Islet of Langerhans (tissue), 1 donor: ENCODE data around the gene GOLGA8J.
"Not testable (repeated sequence)": the region's sequence is repeated elsewhere in the genome, so short reads cannot be mapped to it uniquely, and the experiment has no call there.

ENCODE experiments used
- FAIRE-seq: peaks from one replicate; lab custom pipeline; 2011; peaks lifted over from hg19 to GRCh38; lab: Jason Lieb, UNC

The GOLGA8J gene

DNA sequence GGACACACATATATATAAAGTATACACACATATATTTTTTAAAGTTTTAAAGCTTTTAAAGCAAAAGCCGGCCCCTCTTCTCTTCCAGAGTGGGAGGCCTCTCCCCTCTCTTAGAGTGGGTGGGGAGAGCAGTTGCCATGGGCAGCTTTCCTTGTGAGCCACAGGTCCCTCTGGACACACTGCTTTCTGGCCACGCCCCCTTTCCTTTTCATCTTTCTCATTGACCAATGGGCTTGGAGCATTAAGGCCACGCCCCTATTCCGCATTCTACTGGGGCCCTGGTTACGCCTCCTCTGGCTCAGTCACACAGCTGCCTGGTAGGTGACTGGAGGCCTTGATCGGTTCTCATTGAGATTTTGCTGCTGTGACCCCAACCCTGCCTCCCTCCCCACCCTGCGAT lies at the start of gene GOLGA8J:
Gene GOLGA8J (plus strand): TSS at position 301 of the 400 bp plus-strand sequence. CDS start 98 bp downstream, at position 399.
- FAIRE-seq = not testable (repeated sequence)

GRCh38 chr15:30033211-30033610 lies 49.5 kb upstream of the GOLGA8J start:
- FAIRE-seq = no peak

DNA sequence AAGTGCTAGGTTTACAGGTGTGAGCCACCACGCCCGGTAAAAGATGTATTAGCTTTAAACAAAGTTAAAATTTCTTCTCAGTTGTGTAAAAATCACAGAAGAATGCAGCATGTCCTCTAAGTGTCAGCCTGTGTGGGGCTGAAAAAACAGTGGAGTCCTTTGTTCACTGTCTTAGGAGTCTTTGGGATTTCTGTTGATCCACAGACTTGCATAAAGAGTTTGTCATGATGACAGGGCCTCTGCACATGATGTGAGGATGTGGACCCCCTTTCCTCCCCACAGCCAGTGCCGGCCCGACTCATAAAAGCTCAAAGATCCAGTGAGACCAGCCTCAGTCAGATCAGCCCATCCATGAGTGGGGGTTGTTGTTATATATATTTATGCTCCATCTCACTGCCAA lies 49.0 kb upstream of the GOLGA8J start:
- FAIRE-seq = no peak

GRCh38 chr15:30036036-30036703 lies 46.6 kb upstream of the GOLGA8J start:
- FAIRE-seq = no peak

DNA sequence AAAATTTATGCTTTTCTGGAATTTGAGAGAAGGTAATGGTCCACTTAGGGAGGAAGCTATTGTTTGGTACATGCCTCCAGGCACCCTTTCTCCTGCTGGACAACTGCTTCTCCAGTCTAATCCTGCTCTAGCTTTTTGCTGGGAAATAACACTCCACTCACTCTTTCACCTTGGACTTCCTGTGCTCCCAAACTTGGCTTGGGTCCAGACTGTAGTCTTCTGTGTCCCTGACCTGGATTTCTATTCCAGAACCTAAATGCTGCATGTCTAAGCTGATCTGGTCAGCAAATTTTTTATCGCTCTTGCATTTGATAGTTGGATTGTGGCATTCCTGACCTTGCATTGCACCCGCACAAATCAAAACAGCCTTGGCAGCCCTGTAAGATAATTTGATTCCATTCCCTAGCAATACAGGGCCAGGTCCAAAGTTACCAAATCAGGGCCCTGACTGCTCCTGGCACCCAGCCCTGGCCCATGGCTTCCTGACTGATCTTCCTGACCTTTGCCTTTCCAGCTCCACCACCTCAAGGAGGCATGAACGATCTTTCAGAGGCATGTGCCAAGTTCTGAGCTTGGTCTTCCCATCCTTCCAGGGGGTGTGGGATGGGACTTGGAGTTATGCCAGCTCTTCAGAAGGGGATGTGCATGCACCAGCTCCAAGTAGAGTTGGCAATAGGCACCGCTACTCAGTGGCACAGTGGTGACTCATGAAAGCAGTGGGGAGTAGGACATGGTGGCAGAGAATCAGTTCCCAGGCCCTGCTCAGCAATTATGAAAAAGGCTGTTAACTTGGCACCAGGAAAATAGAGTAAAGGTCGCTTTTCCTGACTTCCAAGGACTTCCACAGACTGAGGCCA lies 43.9 kb upstream of the GOLGA8J start:
- no peak for FAIRE-seq

GRCh38 chr15:30041868-30042267 lies 40.9 kb upstream of the GOLGA8J start:
- FAIRE-seq = no peak

- FAIRE-seq = no peak
Observed at GRCh38 chr15:30042556-30042955, 40.2 kb upstream of the GOLGA8J start.

- peak; percentile 87 for FAIRE-seq
Observed at GRCh38 chr15:30043211-30043655, 39.5 kb upstream of the GOLGA8J start.

GRCh38 chr15:30044377-30044776 lies 38.4 kb upstream of the GOLGA8J start:
- no peak for FAIRE-seq

GRCh38 chr15:30044826-30045225 lies 37.9 kb upstream of the GOLGA8J start:
- not testable (repeated sequence) for FAIRE-seq

DNA sequence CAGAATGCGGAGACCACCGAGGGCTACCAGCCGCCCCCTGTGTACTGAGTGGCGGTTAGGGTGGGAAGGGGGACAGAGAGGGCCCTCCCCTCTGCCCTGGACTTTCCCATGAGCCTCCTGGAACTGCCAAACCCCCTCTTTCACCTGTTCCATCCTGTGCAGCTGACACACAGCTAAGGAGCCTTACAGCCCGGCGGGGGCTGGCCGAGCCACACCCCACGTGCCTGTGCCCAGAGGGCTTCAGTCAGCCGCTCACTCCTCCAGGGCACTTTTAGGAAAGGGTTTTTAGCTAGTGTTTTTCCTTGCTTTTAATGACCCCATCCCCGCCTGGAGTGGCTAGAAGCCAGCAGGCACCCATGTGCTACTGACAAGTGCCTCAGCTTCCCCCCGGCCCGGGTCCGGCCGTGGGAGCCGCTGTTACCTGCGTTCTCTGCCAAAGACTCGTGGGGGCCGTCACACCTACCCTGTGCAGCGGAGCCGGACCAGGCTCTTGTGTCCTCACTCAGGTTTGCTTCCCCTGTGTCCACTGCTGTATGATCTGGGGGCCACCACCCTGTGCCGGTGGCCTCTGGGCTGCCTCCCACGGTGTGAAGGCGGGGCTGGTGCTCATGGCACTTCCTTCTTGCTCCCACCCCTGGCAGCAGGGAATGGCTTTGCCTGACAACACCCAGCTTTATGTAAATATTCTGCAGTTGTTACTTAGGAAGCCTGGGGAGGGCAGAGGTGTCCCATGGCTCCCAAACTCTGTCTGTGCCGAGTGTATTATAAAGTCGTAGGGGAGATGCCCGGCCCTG lies 37.3 kb upstream of the GOLGA8J start:
- FAIRE-seq = not testable (repeated sequence)

- no peak for FAIRE-seq
Observed at GRCh38 chr15:30046430-30046829, 36.3 kb upstream of the GOLGA8J start.

DNA sequence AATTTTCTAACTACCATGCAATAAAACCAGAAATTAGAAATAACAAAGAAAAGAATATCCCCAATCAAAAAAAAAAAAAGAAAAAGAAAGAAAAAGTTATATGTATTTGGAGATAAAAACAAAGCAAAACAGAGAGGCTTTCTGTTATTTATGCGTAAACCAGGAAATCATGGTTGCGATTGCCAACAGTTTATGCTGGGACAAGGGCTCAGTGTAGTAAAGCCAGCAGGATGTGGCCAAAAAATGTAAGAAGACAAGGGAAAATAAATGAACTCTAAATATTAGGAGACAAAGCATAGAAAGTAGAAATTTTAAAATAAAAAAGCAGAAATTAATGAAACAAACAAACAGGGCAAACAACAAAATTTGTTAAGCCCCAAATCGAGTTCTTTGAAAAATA lies 27.2 kb upstream of the GOLGA8J start:
- FAIRE-seq = no peak

- no peak for FAIRE-seq
Observed at GRCh38 chr15:30056166-30056565, 26.6 kb upstream of the GOLGA8J start.

DNA sequence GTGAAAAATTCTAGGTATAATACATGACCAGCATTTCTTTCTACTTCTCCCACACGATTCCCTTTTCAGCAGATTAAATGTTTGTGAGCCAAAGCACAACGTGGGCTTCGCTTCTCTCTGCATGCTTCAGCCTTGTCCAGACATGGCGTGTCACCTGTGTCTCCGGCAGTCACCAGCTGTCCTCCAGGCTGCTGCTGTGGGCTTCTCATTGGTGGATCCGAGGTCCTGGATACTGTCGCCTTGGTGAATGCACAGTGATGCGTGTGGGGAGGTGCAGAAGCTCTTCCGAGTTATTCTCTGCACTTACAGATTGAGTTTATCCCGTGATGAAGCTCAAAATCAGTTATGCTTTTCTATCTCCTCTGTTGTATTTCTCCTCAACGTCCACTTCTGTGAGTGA lies 23.0 kb upstream of the GOLGA8J start:
- no peak for FAIRE-seq

DNA sequence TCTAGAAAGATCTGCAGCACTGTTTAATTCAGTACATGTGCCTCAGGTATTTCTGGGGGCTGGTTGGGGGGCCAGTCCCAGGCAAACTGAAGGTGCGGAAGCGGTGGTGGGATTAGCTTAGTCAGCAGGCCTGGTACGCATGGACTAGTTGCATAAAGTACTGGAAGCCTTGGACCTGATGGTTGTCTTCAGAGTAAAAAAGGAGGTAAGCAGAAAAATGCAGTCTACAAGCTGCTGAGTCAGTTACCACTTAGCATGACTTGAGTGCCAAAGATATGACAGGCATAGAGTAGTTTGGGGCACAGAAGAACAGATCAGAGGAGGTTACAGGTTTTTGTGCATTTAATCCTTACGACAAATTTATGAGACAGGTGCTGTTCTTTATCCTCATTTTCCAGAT lies 19.9 kb upstream of the GOLGA8J start:
- FAIRE-seq = no peak

GRCh38 chr15:30063835-30064546 lies 18.8 kb upstream of the GOLGA8J start:
- FAIRE-seq = no peak

GRCh38 chr15:30065025-30065801 lies 17.5 kb upstream of the GOLGA8J start:
- FAIRE-seq = no peak

DNA sequence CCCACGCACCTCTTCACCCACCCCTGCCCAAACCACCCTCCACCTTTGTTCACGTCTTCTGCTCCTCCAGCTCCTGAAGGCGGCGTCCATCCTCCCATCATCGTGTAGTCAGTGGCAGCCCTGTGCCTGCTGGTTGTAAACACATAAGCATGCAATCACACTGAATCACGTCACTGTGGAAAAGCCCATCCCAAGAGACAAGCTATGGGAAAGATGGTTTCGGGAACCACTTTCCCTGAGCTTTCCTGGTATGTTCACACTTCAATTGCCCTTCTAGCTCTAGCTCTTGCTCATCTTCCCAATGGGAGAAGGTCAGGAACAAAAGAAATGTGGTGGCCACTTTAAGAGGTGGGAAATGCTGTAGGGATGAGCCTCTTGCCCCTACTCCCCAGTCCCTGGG lies 14.4 kb upstream of the GOLGA8J start:
- no peak for FAIRE-seq

- no peak for FAIRE-seq
Observed at GRCh38 chr15:30072630-30073029, 10.1 kb upstream of the GOLGA8J start.

- FAIRE-seq = no peak
Observed at GRCh38 chr15:30073915-30074314, 8.8 kb upstream of the GOLGA8J start.
